ENCODE data around the gene PKD1L1.

The PKD1L1 gene

DNA sequence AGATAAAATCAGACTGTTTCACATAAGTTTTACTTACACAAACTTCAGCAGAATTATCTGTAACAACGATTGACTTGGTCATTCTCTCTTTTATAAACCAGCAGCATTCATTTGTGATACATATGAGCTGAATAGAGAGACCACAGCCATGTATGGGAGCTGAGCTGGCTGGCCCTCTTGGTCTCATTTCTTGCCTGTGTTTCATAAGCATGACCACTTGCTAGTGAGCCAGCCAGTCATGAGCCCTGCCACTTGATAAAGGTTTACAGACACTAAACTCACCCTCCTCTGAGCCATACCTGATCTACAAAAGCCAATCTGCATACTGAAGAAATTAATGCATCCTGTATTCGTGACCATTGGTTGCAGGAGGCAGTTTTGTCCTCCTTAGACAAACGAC lies 82.1 kb downstream of the PKD1L1 start:
- DNase-seq = no peak

DNA sequence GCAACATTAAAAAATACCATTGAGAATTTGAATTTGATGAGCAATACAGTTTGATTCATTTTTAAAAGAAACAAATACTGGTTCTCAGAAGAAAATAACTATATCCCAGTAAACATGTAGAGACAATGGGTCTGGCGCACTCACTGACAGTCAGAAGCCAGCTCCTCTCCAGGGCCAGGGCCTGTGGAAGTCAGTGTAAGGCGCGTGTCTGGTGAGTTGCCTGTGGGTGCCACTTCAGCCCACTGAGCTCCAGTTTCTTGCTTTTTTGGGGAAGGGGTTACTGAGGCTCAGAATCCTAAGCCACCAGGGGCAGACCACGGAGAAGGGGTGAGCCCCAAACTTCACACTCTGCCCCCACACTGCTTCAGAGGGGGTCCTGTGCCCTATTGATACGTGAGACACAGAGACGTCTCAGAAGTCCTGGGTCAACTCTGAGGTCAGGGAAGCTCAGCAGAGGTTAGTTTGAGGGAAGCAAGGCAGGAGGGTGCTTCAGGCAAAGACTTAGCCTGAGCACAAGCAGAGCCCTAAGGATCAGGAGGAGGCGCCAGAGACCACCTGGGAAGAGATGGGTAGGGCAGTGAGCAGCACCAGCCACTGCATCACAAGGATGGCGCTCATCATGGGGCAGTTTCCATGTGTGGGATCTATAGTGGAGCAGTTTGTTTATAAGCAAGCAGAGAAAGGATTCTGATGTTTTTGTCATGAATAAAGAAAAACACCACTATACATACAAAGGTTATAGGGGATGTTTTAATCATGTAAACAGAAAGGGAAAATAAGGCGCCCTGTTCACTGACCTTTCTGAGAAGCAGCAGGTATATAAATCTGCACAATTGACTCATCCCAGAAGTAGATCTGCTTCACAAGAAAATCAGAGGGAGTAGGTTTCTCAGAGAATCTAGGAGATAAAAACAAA lies 95.7 kb downstream of the PKD1L1 start:
- no peak for DNase-seq

DNA sequence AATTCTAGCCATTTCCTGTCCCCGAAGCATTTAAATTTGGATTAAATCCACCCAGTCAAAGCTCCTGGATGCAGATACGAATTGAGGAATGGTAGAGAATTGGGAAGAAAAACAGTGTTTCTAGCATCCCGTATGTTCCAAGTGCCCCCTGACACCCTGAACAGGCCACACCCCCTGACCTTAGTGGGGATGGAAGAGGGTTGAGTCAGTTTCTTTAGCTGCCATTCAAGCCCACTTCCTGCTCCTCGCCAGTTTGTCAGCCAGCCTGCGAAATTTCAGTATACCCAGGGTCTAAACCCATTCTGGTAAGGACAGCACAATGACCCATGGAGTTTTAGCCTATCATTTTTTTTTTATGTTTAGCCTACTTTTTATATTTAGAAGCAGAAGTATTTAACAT lies 101.1 kb downstream of the PKD1L1 start:
- no peak for DNase-seq

DNA sequence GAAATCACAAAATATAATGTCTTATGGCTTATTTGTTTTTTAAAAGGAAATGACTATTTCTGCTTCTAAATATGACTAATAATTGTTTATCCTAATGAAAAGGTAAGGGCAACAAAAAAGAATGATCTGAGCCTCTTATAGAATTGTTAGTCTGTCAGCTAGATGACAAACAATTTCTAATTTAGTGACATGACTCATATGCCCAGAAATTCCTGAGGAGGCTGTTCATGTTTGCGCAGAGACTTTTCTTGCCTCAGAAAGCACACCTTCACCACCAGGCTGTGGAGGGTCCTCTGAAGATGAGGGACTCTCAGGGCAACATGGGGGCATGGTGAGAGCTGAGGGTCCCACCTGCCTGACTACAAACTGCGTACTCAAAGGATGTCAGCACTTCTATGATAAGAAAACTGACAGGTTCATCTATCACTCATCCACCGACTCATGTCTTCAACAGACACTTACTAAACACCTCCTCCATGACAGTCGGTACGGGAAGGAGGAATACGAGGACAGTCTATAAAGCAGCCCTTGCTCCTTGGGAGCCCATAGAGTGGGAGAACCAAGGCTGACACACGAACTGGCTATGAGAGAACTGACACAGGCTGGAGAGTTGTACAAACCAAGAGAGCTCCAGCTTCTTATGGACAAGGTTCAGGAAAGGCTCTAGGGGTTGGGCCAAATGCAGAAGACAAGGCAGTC lies 102.0 kb downstream of the PKD1L1 start:
- no peak for DNase-seq

DNA sequence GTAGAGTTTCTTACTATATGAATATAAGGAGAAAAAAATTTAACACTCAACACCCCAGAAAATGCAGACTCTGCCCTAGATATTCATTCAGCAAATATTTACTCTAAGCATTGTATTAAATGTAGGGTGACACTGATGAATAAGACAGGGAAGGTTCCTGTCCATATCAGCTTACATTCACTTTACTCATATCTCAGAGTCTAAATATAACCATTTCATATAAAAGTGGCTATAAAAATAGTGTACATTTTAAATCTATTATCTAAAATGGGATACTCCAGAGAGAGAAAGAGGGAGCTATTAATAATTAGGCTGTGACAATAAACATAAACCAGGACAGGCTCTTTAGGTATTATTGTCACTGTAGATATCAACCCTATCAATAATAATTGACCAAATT lies 104.0 kb downstream of the PKD1L1 start:
- DNase-seq = no peak

DNA sequence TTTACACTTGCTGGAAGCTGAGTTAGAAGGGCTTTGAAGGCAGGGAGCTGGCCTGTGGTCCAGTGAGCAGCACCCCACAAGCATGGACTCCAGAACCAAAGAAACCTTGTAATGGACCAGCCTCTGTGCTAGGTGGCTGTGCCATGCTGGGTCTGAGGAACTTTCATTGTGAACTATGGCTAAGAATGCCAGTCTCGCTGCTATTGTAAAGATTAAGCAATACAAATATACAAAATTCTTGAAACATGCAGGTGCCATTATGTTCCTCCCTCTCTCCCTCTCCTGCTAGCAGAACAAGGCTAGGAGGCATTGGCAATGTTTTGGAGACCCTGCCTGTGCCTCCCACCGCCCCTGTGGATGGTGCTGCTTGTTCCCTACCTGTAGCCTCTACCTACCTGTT lies 105.0 kb downstream of the PKD1L1 start:
- DNase-seq = no peak

DNA sequence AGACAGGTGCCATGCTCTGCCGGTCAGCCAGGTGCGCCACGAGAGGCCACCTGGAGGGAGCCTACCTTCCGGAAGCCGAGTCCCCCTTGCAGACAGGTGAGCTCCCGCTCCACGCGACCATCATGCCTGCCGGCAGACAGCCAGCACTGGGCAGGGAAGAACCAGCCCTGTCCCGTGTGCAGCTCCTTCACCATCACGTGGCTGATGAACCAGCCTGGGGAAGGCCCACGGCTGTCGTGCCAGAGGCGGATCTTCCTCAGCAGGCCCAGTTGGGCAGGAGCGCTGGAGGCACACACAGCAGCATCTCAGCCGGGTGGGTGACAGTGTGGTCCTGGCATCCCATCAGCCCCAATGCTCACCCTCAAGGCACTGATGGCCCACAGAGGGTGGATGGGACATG lies 108.9 kb downstream of the PKD1L1 start:
- DNase-seq = no peak

DNA sequence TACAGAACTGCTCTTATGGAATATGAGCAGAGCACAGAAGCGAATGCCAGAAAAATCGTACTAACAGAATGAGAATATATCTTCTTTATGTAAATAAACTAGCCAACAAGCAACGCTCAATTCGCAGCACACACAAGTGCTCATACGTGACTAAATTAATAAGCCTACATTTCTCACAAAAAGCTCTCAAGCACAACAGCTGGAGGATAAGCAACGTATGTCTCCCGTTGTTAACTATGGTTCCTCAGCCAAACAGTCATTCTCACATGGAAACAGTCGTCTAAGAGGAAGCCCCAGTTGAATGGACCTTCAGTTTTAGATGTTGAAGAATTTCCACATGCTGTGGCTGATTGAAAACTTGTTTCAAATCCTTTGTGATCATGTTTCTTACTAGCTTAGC lies 110.4 kb downstream of the PKD1L1 start:
- DNase-seq = no peak

DNA sequence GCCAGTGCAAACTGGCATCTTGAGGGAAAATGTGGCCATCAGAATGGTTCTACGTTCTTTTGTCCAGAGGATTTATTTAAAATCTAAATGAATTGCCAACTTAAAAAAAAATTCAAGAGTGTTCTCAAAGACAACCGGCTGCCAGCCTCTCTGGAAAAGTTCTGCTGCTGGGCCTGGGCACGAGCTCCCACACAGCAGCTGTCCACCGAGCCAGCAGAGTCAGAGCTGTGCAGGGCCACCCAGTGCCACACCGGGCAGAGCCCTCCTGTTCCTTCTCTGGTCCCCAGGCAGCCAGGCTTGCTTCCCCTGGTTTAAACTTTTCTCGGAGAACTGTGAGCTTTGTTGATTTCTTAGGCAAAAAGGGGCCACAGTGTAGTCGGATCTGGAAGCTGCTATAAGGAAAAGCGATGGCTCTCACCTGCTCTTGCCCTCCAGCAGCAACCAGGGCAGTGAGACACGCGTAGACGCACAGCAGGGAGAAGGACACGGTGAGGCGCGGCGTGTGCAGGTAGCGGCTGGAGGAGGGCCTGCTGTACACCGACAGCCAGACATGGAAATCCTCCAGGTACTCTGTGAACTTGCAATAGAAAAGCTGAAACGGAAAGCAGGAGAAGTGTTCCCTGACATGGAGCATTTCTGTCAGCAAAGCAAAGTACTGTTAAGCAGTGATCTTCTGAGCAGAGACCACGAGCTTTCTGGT lies 111.6 kb downstream of the PKD1L1 start:
- no peak for DNase-seq

DNA sequence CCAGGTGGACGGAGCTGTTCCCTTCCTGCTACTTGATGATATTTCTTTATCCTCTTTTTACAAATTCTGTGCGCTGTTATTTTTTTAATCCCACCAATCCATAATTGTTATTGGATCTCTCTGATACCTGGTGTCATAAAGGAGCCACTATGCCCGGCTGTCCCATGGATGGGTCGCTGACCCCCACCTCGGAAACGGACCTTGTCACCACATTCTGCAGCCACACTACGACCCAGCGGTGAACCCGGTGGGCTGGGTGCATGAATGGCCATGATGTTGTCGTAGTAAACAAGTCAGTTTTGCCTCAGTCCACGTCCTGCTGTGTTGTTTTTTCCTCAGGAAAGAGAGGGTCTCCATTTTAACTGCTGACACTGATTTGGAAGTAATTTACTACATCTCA lies 112.2 kb downstream of the PKD1L1 start:
- no peak for DNase-seq

DNA sequence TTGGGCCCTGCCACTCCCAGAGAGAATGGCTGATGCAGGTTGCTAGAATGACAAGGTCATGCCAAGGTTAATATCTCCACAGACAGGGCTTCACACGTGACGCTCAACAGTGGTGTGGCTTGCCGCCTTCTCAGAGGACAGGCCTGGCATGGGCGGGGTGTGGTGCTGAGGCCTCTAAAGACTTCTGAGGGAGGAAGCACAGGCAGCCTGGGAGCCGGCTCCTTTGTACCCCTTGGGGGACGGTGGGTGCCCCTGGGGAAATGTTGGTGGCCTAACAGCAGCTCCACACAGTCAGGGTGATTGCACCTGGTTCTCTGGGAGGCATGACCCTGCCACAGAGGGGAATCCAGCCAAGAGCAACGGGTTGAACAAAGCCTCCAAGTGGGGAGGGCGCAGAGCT lies 115.1 kb downstream of the PKD1L1 start:
- no peak for DNase-seq

DNA sequence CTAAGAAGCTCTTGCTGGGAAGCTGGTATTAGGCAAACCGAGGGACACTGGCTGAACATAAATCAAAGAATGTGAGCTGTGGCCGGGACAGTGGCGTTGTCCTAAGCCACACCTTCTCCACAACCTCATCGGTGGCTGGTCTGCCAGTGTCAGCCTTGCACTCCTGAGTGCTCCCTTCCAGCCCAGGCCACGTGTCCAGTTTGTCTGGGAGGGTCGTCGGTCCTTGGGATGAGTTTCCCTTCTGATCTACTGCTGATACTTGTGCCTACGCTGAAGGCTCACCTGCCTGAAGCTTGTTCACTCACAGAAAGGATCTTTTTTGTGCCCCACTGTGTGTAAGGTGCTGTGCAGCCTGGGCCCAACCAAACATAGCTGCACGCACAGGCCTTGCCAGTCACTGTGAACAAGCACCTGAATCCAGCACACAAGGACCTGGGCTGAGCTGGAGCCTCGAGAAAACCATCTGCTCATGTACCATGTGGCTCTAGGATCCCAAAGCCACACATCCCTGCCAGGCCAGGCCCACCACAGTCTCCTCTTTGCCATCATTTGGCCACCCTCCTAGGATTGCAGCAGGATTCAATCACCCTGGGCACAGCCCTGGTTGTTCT lies 116.1 kb downstream of the PKD1L1 start:
- no peak for DNase-seq

DNA sequence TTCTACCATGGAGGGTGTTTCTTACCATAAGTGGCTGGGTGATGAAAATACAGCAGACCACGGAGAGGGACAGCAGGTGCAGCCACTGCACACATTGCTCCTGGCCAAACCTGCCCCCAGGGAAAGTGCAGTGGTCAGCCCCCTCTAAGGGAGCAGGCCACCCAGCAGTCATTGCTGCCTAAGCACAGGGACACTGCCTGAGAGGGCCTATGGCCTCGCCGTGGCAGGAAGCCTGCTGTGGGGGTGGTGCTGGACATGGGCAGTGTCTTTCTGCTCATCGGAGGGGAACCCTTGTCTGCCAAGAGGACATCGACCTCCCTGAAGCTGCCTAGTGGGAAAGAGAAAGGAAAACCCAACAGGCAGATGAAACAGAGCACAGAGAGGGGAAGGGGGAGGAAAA lies 118.3 kb downstream of the PKD1L1 start:
- DNase-seq = no peak

DNA sequence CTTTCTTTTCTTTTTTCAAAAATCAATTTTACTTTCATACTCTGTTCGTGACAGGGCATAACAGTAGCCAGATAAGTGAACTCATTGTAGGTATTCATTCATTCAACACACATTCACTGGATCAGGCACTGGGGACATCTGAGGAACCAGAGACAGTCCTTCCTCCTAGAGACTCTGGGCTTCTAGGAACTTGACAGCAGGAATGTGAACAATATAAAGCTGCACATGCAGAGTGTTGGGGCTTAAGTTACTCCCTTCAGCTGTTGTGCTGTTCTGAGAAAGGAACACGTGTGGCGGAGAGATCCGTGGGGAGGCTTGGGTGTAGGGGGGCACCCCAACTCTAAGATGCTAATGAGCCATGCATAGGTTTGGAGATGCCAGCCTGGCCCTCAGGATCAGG lies 120.4 kb downstream of the PKD1L1 start:
- DNase-seq = no peak

DNA sequence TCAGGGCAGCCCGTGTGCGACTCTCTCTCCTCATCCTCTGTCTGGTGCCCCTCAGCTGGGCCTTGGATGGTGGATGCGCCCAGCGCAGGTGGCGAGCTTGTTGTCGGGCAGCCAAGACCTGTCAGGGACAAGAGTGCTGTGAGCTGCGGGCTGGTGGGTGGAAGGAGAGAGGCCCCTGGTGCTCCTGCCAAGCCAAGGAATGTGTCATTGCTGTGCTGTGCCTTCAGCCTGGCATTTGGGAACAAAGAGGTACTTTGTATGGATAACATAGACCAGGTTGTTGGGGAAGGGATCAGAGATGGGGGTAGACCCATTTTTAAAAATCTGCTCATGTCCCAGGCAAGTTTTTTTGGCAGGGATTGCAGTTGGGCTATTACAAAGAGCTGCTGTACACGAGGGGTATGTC lies 120.9 kb downstream of the PKD1L1 start:
- DNase-seq = no peak

DNA sequence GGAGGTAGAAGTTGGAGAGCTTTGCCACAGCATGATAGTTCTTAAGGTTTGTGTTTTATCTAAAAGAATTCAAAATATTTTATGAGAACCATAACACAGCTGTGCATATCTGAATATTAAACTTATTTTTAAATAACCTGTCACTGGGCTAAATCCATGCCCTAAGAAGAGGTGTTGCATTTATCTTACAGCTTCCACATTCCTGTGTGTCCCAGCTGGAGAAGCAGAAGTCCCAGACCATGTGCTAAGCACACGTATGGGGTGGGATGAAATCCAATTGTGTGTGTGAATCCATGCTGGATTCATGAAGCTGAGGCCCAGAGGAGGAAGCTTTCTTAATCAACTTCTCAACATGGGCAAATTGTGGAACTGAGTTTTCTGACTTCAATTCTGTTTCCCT lies 121.5 kb downstream of the PKD1L1 start:
- no peak for DNase-seq

DNA sequence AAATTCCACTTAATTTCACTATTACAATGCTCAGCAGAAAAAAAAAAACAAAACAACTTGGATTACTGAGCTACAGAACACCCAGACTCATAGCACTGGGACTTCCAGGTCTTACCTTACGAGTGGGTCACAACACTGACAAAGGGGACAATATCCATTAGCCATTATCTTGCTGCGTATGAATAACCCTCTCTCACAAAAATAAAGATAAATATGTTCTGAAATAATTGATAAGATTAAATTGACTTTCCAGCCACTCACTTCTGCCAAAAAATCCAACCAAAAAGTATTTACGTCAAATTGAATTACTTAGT lies 128.7 kb downstream of the PKD1L1 start:
- no peak for DNase-seq

DNA sequence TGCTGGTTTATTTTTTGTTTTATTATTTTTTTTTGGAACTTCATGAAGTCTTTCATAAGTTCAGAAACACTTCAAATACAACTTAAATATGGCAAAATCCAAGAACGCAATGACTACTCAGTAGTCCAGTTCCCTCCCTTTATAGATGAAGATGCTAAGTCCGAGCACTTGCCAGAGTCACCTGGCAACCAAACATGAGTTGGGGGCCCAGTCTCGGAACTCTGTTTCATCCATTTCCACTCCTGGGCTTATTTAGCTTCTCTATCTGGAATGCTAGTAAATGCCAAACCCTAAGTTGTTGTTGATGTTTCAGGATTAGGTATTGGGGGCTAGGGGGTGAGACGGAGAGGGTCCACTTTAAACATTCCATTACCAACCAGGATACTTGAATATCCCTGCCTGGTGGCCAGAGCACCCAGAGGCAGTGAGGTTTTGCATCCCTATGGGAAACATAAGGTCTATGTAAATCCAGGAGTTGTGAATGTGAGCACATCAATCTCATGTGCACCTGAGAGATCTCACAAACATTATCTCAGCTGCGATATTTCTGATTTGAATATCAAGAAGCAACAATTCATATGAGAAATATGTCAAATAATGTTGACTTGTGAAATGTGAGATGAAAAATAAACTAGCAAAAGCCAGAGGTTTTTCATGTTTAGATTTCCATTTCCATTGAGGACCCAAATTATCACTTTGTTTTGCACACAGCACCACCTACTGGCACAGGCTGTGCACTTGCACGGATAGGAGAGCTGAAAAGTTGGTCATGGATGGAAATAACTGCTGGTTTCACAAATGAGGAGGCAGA lies 129.3 kb downstream of the PKD1L1 start:
- DNase-seq = no peak

DNA sequence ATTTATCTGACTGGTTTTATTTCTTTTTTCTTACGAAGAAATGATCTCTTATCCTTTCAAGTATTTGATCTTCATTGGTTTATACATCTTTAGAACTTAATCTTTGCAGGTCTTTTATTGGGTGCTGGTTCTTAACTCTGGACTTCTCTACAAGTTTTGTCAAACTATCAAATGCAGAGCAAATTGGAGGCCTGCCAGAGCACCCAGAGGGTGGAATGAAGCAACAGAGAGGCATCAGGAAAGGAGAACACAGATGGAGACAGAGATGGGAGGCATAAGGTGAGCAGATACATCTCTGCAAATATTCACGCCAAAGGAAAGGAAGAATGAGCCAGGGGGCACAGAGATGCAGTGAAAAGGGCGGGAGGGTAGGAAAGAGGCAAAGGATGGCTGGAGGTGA lies 130.3 kb downstream of the PKD1L1 start:
- DNase-seq = no peak

DNA sequence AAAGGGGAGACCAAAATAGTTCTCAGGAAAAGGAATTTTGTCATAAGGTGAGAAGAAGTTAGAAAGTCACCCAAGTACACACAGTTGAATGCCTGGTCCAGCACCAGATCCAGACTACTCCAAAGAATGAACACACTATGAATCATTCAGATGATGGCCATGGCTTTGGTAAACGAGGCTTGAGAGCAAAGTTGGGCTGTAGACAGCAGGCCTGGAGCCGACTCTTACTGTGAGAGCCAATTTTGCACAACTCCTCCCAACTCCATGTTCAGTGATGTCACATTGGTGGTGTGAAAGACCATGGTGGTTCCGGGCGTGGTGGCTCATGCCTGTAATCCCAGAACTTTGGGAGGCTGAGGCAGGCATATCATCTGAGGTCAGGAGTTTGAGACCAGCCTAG lies 131.6 kb downstream of the PKD1L1 start:
- no peak for DNase-seq

DNA sequence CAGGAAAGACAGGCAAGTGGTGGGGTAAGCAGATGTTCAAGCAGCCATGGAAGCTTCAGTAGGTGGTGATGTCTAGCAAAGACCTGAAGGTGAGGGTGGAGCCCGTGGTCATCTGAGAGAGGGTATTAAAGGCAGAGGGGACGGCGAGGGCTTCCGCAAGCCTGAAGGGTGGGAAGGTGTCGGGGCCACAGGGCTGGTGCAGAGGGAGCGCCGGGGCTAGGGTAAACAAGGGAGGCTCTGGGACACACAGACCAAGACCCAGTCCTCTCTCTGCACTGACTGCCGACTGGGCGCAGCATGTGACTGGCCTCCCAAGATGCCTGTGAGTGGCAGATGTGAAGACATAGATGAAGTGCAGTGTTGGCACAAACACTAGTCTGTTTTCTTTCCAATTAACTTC lies 132.4 kb downstream of the PKD1L1 start:
- DNase-seq = no peak

DNA sequence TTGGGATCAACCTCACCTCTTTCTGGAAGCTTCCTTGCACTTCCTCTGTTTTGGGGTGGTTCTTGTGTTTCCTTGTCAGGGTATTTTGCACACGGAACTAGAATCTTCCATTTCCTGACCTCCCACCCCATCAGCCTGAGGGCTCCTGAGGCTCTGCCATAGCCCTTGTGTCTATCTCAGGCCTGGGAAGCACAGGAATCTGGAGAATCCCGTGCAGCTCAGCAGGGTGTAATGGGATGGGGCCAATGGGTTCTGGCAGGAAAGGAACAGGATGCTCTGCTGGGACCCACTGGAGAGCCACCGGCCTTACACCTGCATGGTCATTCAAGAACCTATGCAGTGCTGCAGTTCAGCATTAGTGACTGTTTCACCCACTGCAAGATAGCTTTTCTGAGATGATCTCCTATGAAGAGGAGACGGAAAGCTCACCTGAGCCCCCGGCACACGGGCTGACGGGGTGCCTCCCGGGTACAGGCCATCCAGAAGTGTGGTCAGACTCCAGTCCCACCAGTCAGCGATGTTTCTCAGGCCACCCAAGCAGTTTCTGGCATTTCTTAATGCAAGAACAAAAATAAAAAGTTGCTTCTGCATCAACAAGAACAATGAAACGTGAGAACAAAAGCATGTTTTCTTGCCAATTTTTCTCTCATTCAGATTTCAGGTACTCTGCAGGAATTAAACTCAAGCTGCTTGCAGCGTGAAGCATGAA lies 133.2 kb downstream of the PKD1L1 start:
- no peak for DNase-seq
